ENCODE measurements around the gene MSANTD1. TPM values are rescaled to one million over a fixed set of nuclear protein-coding genes. Genes with fewer than 3 reads are reported as not detected.

MSANTD1 gene
- total RNA-seq, 1 donor from 2014 or later = 1.6 TPM

DNA sequence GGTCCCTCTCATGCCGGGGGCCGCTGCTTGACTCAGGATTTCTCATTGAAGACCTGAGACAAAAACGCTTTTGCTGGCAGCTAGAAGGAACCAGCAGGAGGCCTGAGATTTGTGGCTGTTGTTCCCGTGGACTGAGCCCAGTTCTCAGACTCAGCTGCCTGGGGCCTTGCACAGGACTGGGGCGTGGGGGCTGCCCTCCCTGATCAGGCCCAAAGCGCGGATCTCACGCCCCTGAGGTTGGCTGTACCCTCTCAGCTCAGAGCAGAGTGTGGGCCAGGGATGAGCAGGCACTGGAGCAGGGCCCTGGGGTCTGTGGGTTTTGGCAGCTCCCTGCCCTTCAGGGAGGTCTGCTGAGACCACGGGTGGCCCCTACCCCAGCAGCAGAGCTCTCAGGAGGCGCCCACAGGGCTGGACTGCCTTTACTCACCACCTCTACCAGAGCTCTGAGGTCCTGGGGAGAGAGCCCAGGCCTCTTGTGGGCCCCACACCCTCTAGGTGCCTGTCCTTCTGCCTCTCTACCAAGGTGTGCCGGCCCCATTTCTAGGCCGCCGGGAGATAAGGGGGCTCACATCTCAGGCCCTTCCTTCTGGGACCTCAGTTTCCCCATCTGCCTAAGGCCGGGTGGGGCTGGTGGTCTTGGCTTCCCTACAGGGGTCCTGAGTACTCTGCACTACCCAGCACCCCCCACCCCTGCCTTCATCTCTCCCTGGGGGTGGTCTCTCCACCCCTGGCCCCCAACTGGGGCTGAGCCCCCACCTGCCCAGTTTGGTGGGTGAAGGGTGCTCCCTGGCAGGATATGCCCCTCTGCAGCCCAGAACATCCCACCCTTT, 5.6 kb downstream of the MSANTD1 start:
- DNase-seq (ENCODE audit: low read depth) (no peak), FAIRE-seq (no peak)
- no peak overlapping the region for H2AFZ ChIP-seq (ENCODE audit: low read depth, low read length)
- H3K27me3 ChIP-seq (ENCODE audit: insufficient read depth, low read length) = no peaks in the 10 kb centered on the region
- no peak for TF ChIP-seq EZH2 (IDR thresholded peaks at IDR 0.05; ENCODE audit: insufficient read depth, low read length)
- TF ChIP-seq, protein P1, sequence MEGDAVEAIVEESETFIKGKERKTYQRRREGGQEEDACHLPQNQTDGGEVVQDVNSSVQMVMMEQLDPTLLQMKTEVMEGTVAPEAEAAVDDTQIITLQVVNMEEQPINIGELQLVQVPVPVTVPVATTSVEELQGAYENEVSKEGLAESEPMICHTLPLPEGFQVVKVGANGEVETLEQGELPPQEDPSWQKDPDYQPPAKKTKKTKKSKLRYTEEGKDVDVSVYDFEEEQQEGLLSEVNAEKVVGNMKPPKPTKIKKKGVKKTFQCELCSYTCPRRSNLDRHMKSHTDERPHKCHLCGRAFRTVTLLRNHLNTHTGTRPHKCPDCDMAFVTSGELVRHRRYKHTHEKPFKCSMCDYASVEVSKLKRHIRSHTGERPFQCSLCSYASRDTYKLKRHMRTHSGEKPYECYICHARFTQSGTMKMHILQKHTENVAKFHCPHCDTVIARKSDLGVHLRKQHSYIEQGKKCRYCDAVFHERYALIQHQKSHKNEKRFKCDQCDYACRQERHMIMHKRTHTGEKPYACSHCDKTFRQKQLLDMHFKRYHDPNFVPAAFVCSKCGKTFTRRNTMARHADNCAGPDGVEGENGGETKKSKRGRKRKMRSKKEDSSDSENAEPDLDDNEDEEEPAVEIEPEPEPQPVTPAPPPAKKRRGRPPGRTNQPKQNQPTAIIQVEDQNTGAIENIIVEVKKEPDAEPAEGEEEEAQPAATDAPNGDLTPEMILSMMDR (IDR thresholded peaks at IDR 0.05; ENCODE audit: insufficient read depth, low read depth, low read length) = no peak
- Mint-ChIP-seq H3K27ac (ENCODE audit: unreplicated experiment) (no peak overlapping the region), H3K27me3 (ENCODE audit: low read depth, unreplicated experiment) (no peaks in the 10 kb centered on the region), H3K36me3 (ENCODE audit: low read depth, unreplicated experiment) (peaks cover 10% of the 10 kb centered on the region), H3K4me3 (ENCODE audit: unreplicated experiment) (no peak overlapping the region), H3K4me1 (ENCODE audit: low read depth, unreplicated experiment) (no peaks in the 10 kb centered on the region), H3K9me3 (ENCODE audit: unreplicated experiment) (no peaks in the 10 kb centered on the region)
- H3K4me2 ChIP-seq (ENCODE audit: low read length) = no peak overlapping the region
- no peaks in the 10 kb centered on the region for H4K20me1 ChIP-seq (ENCODE audit: insufficient read depth, low read length)
- no peak overlapping the region for H3K9ac ChIP-seq (ENCODE audit: low read length)
- peaks cover 5% of the 10 kb centered on the region for H3K4me1 ChIP-seq (ENCODE audit: insufficient read depth, low read length)
- no peak overlapping the region for H3K27ac ChIP-seq (ENCODE audit: low read depth, low read length)
- no peaks in the 10 kb centered on the region for H3K36me3 ChIP-seq (ENCODE audit: insufficient read depth, low read length)
- no peaks in the 10 kb centered on the region for H3K9me3 ChIP-seq (ENCODE audit: insufficient read depth, low read depth, low read length)
- H3K79me2 ChIP-seq (ENCODE audit: insufficient read depth, low read length) = no peaks in the 10 kb centered on the region
- H3K4me3 ChIP-seq (ENCODE audit: insufficient read depth, low read depth, low read length) = no peak overlapping the region

DNA sequence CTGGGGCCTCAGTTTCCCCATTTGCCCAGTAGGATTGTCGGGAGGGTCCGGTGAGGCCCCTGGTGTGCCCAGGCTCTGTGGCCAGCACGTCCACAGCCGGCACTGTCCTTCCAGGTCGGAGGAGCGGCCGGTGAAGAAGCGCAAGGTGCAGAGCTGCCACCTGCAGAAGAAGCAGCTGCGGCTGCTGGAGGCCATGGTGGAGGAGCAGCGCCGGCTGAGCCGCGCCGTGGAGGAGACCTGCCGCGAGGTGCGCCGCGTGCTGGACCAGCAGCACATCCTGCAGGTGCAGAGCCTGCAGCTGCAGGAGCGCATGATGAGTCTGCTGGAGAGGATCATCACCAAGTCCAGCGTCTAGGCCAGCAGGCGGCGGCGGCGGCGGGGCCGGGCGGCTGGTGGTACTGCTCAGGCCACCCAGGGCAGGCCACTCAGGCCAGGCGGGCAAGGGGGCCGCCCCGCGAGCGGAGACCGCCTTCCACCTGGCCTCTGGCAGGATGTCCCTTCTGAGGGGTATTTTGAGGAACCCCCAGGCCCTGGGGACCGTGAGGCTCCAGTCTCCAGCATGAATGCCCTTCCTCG, 6.7 kb downstream of the MSANTD1 start:
- Mint-ChIP-seq H3K4me1 (ENCODE audit: low read depth, unreplicated experiment) (no peaks in the 10 kb centered on the region), H3K27ac (ENCODE audit: unreplicated experiment) (no peak overlapping the region), H3K27me3 (ENCODE audit: low read depth, unreplicated experiment) (no peaks in the 10 kb centered on the region), H3K36me3 (ENCODE audit: low read depth, unreplicated experiment) (peaks cover 12% of the 10 kb centered on the region), H3K9me3 (ENCODE audit: unreplicated experiment) (no peaks in the 10 kb centered on the region), H3K4me3 (ENCODE audit: unreplicated experiment) (no peak overlapping the region)
- H4K20me1 ChIP-seq (ENCODE audit: insufficient read depth, low read length) = no peaks in the 10 kb centered on the region
- no peak overlapping the region for H3K27ac ChIP-seq (ENCODE audit: low read depth, low read length)
- DNase-seq (ENCODE audit: low read depth) (no peak), FAIRE-seq (no peak)
- H3K36me3 ChIP-seq (ENCODE audit: insufficient read depth, low read length) = no peaks in the 10 kb centered on the region
- H3K27me3 ChIP-seq (ENCODE audit: insufficient read depth, low read length) = no peaks in the 10 kb centered on the region
- no peak overlapping the region for H2AFZ ChIP-seq (ENCODE audit: low read depth, low read length)
- no peak overlapping the region for H3K4me3 ChIP-seq (ENCODE audit: insufficient read depth, low read depth, low read length)
- peaks cover 5% of the 10 kb centered on the region for H3K4me1 ChIP-seq (ENCODE audit: insufficient read depth, low read length)
- no peak for TF ChIP-seq EZH2 (IDR thresholded peaks at IDR 0.05; ENCODE audit: insufficient read depth, low read length)
- TF ChIP-seq, protein P1 (IDR thresholded peaks at IDR 0.05; ENCODE audit: insufficient read depth, low read depth, low read length) = no peak
- H3K79me2 ChIP-seq (ENCODE audit: insufficient read depth, low read length) = no peaks in the 10 kb centered on the region
- H3K9me3 ChIP-seq (ENCODE audit: insufficient read depth, low read depth, low read length) = no peaks in the 10 kb centered on the region
- H3K9ac ChIP-seq (ENCODE audit: low read length) = no peak overlapping the region
- H3K4me2 ChIP-seq (ENCODE audit: low read length) = no peak overlapping the region
